Astrocyte (in vitro differentiated cells and primary cell): Measurements from ENCODE around the gene NKAIN4.

Experiments
- EZH2 ChIP-seq: IDR thresholded peaks from 2 replicates; pipeline ENCODE4 v1.6.1; 2012; ENCODE audit warnings: mild to moderate bottlenecking, low read length, inconsistent platforms; ENCODE audit not compliant: insufficient read depth
- TF ChIP-seq, protein P1 (sequence below): IDR thresholded peaks from 2 replicates; pipeline ENCODE4 v1.5.1; 2011; ENCODE audit warnings: low read depth, mild to moderate bottlenecking, inconsistent platforms, low read length, moderate library complexity; ENCODE audit not compliant: insufficient read depth

- TF ChIP-seq, protein P1, sequence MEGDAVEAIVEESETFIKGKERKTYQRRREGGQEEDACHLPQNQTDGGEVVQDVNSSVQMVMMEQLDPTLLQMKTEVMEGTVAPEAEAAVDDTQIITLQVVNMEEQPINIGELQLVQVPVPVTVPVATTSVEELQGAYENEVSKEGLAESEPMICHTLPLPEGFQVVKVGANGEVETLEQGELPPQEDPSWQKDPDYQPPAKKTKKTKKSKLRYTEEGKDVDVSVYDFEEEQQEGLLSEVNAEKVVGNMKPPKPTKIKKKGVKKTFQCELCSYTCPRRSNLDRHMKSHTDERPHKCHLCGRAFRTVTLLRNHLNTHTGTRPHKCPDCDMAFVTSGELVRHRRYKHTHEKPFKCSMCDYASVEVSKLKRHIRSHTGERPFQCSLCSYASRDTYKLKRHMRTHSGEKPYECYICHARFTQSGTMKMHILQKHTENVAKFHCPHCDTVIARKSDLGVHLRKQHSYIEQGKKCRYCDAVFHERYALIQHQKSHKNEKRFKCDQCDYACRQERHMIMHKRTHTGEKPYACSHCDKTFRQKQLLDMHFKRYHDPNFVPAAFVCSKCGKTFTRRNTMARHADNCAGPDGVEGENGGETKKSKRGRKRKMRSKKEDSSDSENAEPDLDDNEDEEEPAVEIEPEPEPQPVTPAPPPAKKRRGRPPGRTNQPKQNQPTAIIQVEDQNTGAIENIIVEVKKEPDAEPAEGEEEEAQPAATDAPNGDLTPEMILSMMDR: no peak
- no peak for TF ChIP-seq EZH2
Observed at GRCh38 chr20:63260521-63260920, 6.3 kb upstream of the NKAIN4 start.
